GM18520 (cell line): ENCODE data around the gene BOLA2B.
"Not testable (repeated sequence)": the region's sequence is repeated elsewhere in the genome, so short reads cannot be mapped to it uniquely, and the experiment has no call there.

Experiments used
- ATAC-seq: cut with Tn5 transposase; IDR thresholded peaks from one replicate; pipeline ENCODE4 v1.9.1; 2021; ENCODE audit not compliant: unreplicated experiment

Gene BOLA2B

GRCh38 chr16:30184891-30185682 lies 8.4 kb downstream of the BOLA2B start:
- ATAC-seq, result no peak

GRCh38 chr16:30184096-30184890 lies 9.2 kb downstream of the BOLA2B start:
- ATAC-seq, result no peak

GRCh38 chr16:30183233-30184095 lies 10.0 kb downstream of the BOLA2B start, which contains the start of gene CORO1A:
TSS of gene CORO1A (plus strand) at chr16:30183602. CDS start at chr16:30185210, 1,608 bp downstream.
- ATAC-seq, result peak; percentile 33

- no peak for ATAC-seq
Measured at GRCh38 chr16:30180741-30181140, 12.7 kb downstream of the BOLA2B start.

- no peak for ATAC-seq
Measured at GRCh38 chr16:30179931-30180330, 13.5 kb downstream of the BOLA2B start.

GRCh38 chr16:30179195-30179594 lies 14.3 kb downstream of the BOLA2B start:
- no peak for ATAC-seq

- ATAC-seq, result not testable (repeated sequence)
Measured at GRCh38 chr16:30176876-30177275, 16.6 kb downstream of the BOLA2B start.

- no peak for ATAC-seq
Measured at GRCh38 chr16:30173054-30173453, 20.4 kb downstream of the BOLA2B start.

DNA sequence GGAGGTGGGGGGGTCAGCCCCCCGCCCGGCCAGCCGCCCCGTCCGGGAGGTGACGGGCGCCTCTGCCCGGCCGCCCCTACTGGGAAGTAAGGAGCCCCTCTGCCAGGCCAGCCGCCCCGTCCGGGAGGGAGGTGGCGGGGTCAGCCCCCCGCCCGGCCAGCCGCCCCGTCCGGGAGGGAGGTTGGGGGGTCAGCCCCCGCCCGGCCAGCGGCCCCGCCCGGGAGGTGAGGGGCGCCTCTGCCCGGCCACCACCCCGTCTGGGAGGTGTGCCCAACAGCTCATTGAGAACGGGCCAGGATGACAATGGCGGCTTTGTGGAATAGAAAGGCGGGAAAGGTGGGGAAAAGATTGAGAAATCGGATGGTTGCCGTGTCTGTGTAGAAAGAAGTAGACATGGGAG lies 23.3 kb downstream of the BOLA2B start:
- ATAC-seq, result not testable (repeated sequence)

DNA sequence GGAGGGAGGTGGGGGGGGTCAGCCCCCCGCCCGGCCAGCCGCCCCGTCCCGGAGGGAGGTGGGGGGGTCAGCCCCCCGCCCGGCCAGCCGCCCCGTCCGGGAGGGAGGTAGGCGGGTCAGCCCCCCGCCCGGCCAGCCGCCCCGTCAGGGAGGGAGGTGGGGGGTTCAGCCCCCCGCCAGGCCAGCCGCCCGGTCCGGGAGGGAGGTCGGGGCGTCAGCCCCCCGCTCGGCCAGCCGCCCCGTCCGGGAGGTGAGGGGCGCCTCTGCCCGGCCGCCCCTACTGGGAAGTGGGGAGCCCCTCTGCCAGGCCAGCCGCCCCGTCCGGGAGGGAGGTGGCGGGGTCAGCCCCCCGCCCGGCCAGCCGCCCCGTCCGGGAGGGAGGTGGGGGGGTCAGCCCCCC lies 24.1 kb downstream of the BOLA2B start:
- not testable (repeated sequence) for ATAC-seq

DNA sequence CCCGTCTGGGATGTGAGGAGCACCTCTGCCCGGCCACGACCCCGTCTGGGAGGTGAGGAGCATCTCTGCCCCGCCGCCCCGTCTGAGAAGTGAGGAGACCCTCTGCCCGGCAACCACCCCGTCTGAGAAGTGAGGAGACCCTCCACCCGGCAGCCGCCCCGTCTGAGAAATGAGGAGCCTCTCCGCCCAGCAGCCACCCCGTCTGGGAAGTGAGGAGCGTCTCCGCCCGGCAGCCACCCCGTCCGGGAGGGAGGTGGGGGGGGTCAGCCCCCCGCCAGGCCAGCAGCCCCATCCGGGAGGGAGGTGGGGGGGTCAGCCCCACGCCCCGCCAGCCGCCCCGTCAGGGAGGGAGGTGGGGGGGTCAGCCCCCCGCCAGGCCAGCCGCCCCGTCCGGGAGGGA lies 24.7 kb downstream of the BOLA2B start:
- not testable (repeated sequence) for ATAC-seq

DNA sequence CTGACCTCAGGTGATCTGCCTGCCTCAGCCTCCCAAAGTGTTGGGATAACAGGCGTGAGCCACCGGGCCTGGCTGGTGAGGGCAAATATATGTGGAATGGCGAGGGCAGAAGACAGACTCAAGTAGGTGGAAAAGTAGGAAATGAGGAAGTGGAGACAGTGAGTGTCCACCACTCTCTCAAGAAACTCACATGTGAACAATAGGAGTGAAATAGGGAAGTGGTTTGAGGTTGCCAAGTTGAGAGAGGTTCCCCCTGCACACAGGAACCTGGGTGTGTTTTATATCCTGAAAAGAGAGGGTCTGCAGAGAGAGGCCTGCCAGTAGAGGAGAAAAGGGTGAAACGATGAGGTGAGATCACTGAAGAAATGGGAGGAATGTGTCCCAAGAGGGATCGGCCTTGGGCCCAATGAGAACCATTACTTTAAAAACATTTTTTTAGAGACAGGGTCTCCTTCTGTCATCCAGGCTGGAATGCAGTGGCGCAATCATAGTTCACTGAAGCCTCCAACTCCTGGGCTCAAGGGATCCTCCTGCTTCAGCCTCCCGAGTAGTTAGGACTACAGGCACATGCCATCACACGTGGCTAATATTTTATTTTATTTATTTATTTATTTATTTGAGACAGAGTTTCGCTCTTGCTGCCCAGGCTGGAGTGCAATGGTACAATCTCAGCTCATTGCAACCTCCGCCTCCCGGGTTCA lies 27.1 kb downstream of the BOLA2B start:
- ATAC-seq, result no peak

GRCh38 chr16:30163538-30163937 lies 29.9 kb downstream of the BOLA2B start:
- no peak for ATAC-seq

- no peak for ATAC-seq
Measured at GRCh38 chr16:30157214-30157613, 36.3 kb downstream of the BOLA2B start.

- no peak for ATAC-seq
Measured at GRCh38 chr16:30155188-30155587, 38.3 kb downstream of the BOLA2B start.

- no peak for ATAC-seq
Measured at GRCh38 chr16:30152517-30152916, 40.9 kb downstream of the BOLA2B start.

- no peak for ATAC-seq
Measured at GRCh38 chr16:30151091-30151490, 42.4 kb downstream of the BOLA2B start.

GRCh38 chr16:30149250-30149930 lies 44.1 kb downstream of the BOLA2B start:
- ATAC-seq, result no peak

- no peak for ATAC-seq
Measured at GRCh38 chr16:30147843-30148510, 45.5 kb downstream of the BOLA2B start.
